Adrenal gland (tissue), 5 donors: Measurements from ENCODE around the gene GALNT6.

Source experiments
- CTCF ChIP-seq, 6 experiments: fragments of 450-650 bp in 4 of 6; fragments of 200-600 bp in 2 of 6; sonication (generic) in 1 of 6; IDR thresholded peaks; 1 replicate in 5 of 6; 2 replicates in 1 of 6; pipeline versions ENCODE4 v1.5.1 to v1.8.0; 2016 to 2021; ENCODE audit warnings: antibody characterized with exemption in 6 of 6, mild to moderate bottlenecking in 2 of 6, moderate library complexity in 1 of 6
- POLR2A ChIP-seq, 2 donors: fragments of 450-650 bp; IDR thresholded peaks; one replicate each; pipeline ENCODE4 v1.6.1; 2017; ENCODE audit warnings: antibody characterized with exemption in 2 of 2, mild to moderate bottlenecking in 2 of 2, moderate library complexity in 1 of 2
- donor health status: DM: no; HTN: no; CAD: no.

GRCh38 chr12:51372021-51372420 is 19.2 kb downstream of the GALNT6 start:
- TF ChIP-seq CTCF (IDR thresholded peaks at IDR 0.05): no peak
- TF ChIP-seq POLR2A (IDR thresholded peaks at IDR 0.05): no peak
